Mucosa of descending colon (tissue), 3 donors: Measurements from ENCODE around the gene MLH3. TPM values are rescaled to one million over a fixed set of nuclear protein-coding genes. Genes with fewer than 3 reads are reported as not detected.

ENCODE experiments used
- ATAC-seq: fragments of 200-7000 bp; cut with Tn5 transposase; one replicate; pipeline ENCODE4 v1.9.1; 2020; ENCODE audit warnings: mild to moderate bottlenecking, moderate library complexity
- DNase-seq, 3 donors: peaks; one replicate each; pipeline ENCODE4 v3.0.0-alpha.2; 2020
- H3K36me3 ChIP-seq: fragments of 200-600 bp; one replicate; pipeline ENCODE4 v1.8.0; 2021; ENCODE audit warnings: low read depth, mild to moderate bottlenecking
- H3K4me1 ChIP-seq: fragments of 200-600 bp; one replicate; pipeline ENCODE4 v1.8.0; 2021; ENCODE audit warnings: low read depth, mild to moderate bottlenecking
- H3K4me3 ChIP-seq: fragments of 200-600 bp; one replicate; pipeline ENCODE4 v1.8.0; 2021; ENCODE audit warnings: mild to moderate bottlenecking
- H3K9me3 ChIP-seq: fragments of 200-600 bp; one replicate; pipeline ENCODE4 v1.8.0; 2021; ENCODE audit warnings: mild to moderate bottlenecking
- intact Hi-C, 2 donors: fragments of 100-400 bp; cut with DNase I in 1 of 2; cut with micrococcal nuclease in 1 of 2; formaldehyde crosslinking; loops; one replicate each; pipeline versions ENCODE4 v1.11.0 to v1.11.1; 2022; cut with DNase I, micrococcal nuclease
- total RNA-seq, 3 donors: library from RNA; stranded (reverse); fragmentation: NEBNext Ultra II Directional in 2 of 3; extraction: Animal tissue kit (Norgen Biotek cat#: 25700) in 2 of 3; gene quantifications; one replicate each; pipeline versions ENCODE4 v1.2.1 to v1.2.4, GENCODE V29; 2021 to 2023
- TF ChIP-seq, protein P1 (sequence below): fragments of 200-600 bp; IDR thresholded peaks from one replicate; pipeline ENCODE4 v1.8.0; 2022; ENCODE audit warnings: antibody characterized with exemption, mild to moderate bottlenecking
- donor health status: DM: no; HTN: no; CAD: no; lungs with moderate emphysema.
- donor health status: DM: no; HTN: no; CAD: no.
- donor health status: DM: no; HTN: yes; CAD: no.

MLH3 gene
- total RNA-seq, 3 donors from 2014 or later, result 22.2 to 40.8 (median 26.2) TPM

DNA sequence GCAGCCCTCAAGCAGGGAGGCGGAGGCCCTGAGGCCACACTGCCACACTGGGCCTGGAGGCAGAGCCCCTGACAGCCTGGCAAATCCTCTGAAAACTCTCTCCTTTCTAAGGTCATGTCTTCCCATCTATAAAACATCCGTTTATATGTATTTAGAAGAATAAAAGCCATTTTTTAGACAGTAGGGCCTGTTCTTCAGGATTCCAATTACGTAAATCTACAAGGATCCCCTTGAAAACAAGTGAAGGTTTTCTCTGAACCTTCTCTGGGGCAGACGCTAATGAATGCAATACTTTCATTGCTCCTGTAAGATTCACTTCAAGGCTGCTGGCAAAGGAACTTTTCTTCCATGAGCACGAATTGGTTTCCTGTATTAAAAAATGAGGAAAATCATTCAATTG is 35.8 kb downstream of the MLH3 start:
- DNase-seq (no peak), ATAC-seq (no peak)
- Histone ChIP-seq H3K36me3 (no peaks in the 10 kb centered on the region), H3K4me3 (no peak overlapping the region), H3K4me1 (no peaks in the 10 kb centered on the region), H3K9me3 (no peaks in the 10 kb centered on the region)
- TF ChIP-seq, protein P1, sequence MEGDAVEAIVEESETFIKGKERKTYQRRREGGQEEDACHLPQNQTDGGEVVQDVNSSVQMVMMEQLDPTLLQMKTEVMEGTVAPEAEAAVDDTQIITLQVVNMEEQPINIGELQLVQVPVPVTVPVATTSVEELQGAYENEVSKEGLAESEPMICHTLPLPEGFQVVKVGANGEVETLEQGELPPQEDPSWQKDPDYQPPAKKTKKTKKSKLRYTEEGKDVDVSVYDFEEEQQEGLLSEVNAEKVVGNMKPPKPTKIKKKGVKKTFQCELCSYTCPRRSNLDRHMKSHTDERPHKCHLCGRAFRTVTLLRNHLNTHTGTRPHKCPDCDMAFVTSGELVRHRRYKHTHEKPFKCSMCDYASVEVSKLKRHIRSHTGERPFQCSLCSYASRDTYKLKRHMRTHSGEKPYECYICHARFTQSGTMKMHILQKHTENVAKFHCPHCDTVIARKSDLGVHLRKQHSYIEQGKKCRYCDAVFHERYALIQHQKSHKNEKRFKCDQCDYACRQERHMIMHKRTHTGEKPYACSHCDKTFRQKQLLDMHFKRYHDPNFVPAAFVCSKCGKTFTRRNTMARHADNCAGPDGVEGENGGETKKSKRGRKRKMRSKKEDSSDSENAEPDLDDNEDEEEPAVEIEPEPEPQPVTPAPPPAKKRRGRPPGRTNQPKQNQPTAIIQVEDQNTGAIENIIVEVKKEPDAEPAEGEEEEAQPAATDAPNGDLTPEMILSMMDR, result no peak
- intact Hi-C loops, result no loop called here

GRCh38 chr14:75013290-75013689 is 38.0 kb downstream of the MLH3 start:
- Histone ChIP-seq H3K9me3 (no peaks in the 10 kb centered on the region), H3K4me3 (no peak overlapping the region), H3K4me1 (no peaks in the 10 kb centered on the region), H3K36me3 (no peaks in the 10 kb centered on the region)
- intact Hi-C loops, result no loop called here
- TF ChIP-seq, protein P1, result no peak
- DNase-seq (no peak), ATAC-seq (no peak)

DNA sequence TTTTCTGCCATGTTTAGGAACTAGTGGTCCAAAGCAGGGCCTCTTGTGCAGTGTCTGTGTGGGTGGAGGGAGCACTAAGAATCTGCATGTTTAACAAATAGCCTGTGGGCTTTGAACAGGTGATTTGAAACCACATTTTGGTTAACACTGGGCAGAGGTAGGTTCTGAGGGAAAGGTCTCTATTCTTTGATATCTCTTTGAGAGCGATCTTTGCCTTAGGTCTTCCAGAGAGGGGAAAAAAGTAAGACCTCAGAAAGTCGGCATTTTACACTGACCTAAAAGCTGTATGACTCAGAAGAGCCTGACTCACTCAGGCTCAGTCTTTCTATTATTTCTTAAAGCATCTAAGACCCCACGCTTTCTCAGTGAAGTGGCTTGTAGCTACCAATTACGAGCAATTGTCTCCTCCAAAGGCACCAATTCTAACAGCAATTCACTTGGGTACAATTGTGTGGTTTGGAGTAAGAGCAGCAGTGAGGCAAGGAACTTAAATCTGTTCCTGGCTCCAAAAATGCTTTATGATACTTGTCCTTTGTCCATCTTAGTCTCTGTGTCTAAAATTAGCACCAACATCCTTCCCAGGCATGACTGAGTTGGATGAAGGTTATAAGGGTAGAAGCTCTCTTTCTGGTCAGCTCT is 39.8 kb downstream of the MLH3 start:
- H3K36me3 ChIP-seq, result peaks cover 6% of the 10 kb centered on the region

GRCh38 chr14:75010472-75011093 is 40.7 kb downstream of the MLH3 start:
- H3K4me3 ChIP-seq, result no peak overlapping the region
- H3K4me1 ChIP-seq, result no peaks in the 10 kb centered on the region
- intact Hi-C loops, result no loop called here
- ATAC-seq, result no peak
- DNase-seq, result no peak
- H3K9me3 ChIP-seq, result no peaks in the 10 kb centered on the region
- TF ChIP-seq, protein P1, result no peak
- H3K36me3 ChIP-seq, result peaks cover 6% of the 10 kb centered on the region

More for the DNA sequence above, 39.8 kb downstream of the MLH3 start:
- Histone ChIP-seq H3K4me1 (no peaks in the 10 kb centered on the region), H3K9me3 (no peaks in the 10 kb centered on the region), H3K4me3 (no peak overlapping the region)
- intact Hi-C loops, result no loop called here
- TF ChIP-seq, protein P1, result no peak
- DNase-seq (no peak), ATAC-seq (no peak)

- Histone ChIP-seq H3K4me1 (peaks cover 7% of the 10 kb centered on the region), H3K36me3 (peaks cover 10% of the 10 kb centered on the region), H3K4me3 (no peak overlapping the region), H3K9me3 (no peaks in the 10 kb centered on the region)
- ATAC-seq, result no peak
- no peak for DNase-seq
- intact Hi-C loops, result loop anchor here in 1 of 2 donors (10.0 kb wide), 1 partner anchor 54 kb away; the partner anchor contains the start of gene PGF
- TF ChIP-seq, protein P1, result no peak
Measured at GRCh38 chr14:75009176-75009575, 42.1 kb downstream of the MLH3 start.
